HUDEP-2 (cell line): ENCODE results near the gene PARD3.

Experiments
- DNase-seq, 76 experiments: peaks; one replicate each; lab custom pipeline; 2025; ENCODE audit not compliant: unreplicated experiment in 76 of 76; lab: John Stamatoyannopoulos, UW

The PARD3 gene

DNA sequence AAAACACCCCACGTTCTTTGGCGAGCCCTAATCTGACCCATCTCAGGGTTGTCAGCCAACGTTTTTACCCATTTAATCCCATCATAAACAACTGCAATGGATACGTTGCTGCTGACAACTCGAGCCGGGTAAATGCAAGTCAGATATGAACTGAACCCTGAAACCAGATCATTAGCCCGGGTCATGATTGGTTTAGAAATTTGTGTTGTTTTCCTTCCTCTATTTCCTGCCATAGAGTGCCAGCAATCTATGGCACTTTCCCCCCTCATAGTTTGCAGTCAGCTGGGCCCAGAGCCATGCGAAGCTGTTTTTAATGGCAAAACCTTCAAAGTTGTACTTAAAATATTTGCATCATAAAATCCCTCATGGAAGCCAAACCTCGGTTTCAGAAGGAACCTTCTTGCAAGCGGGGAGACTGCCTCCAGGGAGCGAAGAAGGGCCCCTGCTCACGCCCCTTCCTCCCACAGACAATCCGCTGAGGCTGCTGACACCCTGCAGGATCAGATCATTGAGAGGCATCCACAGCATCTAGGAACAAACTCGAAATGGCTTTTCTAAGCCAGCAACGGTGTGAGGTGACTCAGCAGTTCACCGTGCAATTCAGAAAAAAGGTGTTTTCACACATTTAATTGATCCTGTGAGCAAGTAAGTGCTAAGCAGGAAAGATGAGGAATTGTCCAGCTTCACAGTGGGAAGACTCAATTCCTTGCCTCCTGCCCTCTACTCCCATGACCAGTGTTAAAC lies 710.1 kb downstream of the PARD3 start:
- no peak for DNase-seq

GRCh38 chr10:34102893-34103506 lies 712.1 kb downstream of the PARD3 start:
- no peak for DNase-seq

DNA sequence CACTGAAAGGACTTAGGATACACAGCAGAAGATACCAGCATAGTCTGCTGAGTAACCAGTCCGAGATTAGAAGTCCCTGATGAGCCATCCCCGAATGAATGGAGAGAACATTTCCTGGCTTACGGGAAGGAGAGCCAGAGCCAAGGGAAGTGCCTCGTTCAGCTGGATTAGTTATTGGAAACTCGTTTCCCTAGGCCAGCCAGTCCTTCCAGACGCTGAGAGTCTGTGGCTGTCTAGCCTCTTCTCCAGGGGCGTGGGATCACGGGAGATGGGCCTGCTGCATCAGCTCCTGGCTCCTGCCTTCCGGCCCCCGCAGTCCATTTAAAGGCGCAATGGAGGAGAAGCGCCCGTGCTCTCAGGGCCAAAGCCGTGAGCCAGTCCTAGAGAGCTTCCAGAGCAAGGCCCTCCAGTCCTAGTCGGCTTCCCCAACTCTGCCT lies 712.8 kb downstream of the PARD3 start:
- no peak for DNase-seq

DNA sequence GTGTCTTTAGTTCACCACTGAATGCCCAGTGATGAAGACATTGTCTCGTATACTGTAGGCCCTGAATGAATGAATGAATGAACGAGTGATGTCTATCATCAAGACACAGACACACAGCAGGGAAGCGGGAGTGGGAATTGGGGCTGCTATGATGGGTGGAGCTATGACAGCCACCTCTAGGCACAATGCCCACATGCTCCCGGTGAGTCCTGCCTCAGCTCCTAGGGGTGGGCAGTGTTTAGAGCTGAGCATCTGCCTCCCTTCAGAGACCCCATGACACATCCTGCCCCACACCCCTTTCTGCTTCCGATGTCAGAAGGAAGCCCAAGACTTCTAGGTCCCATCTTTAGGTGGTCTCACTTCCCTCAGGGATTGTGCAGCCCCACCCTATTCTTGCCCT lies 714.1 kb downstream of the PARD3 start:
- DNase-seq: no peak

DNA sequence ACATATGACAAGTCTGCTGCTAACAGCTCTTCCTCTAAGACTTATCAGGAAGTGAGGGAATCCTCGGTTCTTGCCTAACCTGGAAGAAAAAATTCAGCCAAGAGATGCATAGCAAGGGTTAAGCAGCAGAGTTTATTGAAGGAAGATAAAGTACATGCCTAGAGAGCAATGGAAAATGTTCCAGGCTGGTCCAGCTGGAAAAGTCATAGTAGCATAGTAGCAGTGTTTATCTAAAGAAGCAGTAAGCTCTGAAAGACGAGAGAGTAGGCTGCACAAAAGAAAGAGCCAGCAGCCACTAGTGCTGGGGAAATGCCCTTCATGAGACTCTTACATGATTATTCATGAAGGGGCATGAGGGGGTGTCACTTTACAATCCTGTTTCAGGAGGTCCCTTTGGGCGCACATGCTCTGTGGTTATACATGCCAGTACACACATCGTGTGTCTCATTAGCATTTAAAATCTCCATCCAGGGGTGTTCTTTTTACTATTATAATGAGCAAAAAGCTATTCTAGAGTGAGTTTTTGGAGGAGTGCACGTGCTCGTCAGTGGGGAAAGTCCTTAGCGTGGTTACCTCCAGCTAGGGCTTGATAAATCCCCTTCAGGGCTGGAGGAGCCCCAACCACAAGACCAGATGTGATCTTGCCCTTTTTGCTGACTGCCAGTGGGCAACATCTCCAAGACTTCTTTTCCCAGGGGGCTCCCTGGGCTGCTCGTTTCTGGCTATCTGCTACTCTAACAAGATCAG lies 716.1 kb downstream of the PARD3 start:
- no peak for DNase-seq

DNA sequence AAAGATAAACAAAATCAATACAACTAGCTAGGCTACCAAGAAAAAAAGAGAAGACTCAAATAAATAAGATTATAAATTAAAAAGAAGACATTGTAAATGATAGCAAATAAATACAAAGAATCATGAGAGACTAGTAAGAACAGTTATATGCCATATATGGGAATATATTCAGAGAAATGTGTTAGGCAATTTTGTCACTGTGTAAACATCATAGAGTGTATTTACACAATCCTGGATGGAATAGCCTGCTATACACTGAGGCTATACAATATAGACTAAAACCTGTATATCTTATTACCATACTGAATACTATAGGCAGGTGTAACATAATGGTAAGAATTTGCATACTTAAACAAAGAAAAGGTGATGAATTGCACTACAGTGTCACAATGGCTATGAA lies 717.4 kb downstream of the PARD3 start:
- DNase-seq: no peak

DNA sequence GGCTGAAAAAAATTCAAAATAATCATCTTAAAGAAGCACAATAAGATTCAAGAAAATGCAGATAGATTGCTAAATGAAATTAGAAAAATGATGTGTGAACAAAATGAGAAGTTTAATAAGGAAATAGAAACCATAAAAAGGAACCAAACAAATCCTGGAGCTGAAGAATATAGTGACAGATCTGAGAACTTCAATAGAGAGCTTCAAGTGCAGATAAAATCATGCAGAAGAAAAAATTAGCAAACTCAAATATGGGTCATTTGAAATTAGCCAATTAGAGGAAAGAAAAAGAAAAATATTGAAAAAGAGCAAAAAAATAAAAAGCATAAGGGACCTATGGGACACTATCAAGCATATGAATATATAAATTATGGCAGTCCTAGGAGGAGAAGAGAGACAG lies 720.1 kb downstream of the PARD3 start:
- no peak for DNase-seq

DNA sequence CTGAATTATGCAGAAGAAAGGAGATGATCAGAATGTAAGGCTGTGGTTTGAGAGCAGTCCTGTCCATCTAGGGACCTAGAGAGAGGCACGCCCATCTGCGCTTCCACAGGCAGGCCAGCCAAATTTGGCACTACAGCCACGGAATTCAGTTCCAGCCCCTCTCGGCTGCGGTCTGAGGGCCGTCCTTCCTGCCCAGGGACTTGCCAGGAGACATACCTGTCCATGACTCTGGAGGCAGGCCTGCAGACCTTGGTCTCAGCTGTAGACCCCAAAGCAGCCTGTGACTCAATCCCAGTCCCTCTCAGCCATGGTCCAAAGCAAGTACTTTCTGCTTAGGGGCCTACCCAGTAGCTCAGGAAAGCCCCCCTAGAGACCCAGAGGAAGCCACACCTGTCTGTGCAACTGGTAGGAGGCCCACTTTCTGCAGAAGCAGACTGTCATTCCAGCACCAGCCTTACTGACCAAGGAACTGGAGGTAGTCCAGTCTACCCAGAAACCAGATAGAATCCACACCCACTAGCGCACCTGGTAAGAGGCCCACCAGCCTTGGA lies 720.9 kb downstream of the PARD3 start:
- no peak for DNase-seq

GRCh38 chr10:34092891-34093290 lies 722.2 kb downstream of the PARD3 start:
- no peak for DNase-seq

DNA sequence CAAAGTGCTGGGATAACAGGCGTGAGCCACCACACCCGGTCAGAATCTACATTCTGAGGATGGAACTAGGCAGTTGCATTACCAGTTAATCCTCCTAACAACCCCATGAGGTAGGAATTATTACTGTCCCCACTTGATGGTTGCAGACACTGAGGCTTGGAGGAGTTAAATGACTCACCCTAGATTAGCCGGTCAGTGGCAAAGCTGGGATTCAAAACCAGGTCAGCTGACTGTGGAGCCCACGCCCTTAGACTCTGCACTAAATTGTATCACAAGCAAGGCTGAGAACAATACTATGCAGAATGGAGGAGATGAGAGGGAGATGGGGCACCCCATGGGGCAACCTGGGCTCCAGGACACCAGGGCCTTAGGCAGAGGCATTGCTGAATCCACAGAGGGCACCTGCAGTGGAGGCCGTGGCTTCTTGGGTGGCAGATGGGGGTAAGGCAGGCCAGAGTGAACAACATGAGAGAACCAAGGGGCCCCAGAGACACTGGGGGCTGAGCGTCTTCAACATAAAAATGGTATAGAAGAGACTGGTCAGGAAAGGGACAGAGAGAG lies 723.4 kb downstream of the PARD3 start:
- peak in 1 of 76 experiments; percentile 26 for DNase-seq

DNA sequence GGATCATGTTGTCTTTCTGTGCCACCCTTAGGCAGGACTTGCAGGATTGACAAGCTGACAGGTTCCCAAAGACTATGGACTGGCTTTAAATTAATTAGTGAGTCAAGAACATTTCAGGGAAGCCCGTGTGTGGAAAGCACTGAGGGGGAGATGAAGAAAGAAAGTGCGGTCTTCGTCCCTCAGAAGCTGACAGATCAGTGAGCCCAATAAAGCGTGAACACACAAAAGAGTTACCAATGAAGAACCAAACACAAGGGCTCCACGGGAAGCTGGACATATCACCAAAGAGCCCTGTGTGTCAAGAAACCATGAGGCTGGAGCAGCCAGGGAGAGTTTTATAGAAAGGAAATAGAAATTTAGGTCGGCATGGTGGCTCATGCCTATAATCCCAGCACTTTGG lies 725.8 kb downstream of the PARD3 start:
- DNase-seq: no peak

DNA sequence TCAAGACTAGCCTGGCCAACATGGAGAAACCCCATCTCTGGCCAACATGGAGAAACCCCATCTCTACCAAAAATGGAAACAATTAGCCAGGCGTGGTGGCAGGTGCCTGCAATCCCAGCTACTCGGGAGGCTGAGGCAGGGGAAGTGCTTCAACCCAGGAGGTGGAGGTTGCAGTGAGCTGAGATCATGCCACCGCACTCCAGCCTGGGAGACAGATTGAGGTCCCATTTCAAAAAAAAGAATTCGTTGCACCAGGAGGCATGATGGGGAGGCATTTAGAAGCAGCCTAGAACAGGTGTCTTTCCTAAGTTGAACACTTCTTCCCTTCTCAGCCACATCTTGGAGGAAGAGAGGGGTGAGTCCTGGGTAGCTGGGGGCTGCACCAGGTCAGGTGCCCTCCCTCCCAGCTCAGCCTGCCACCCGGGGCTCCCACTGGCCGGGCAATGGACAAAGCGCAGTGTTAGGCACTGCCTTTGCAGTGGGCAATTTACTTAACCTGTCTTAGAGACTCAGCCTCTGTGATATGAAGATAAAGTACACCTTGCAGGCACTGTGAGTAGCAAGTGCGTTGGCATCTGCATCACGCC lies 726.8 kb downstream of the PARD3 start:
- no peak for DNase-seq

DNA sequence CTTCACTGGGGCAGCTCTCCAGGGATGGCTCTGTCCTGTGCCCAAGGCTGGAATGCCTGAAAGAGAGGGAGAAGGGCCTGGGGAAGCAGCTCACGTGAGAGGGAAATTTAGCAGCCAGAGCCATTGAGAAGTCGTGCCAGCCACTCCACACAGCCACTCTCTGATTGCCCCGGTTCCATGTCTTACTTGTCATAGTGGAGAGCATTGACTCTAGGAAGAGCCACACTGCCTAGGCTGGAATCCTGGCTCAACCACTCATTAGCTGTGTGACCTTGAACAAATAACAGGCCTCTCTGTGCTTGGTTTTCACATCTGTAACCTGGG lies 728.0 kb downstream of the PARD3 start:
- no peak for DNase-seq

DNA sequence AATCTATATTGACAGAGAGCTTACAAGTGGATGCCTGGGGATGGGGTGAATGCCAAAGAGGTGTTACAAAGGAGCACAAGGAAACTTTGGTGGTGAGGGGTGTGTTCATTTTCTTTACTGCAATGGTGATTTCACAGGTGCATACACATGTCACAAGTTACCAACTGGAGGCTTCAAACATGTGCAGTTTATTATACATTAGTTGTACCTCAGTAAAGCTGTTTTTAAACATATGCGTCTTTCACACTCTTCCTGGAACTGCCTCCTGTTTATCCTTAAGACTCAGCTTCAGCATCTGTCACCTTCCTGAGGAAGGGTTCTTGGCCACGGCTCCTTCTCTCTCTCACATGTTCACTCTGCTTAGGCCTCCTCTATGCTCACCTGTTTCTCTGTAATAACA lies 731.5 kb downstream of the PARD3 start:
- DNase-seq: no peak

GRCh38 chr10:34081948-34082347 lies 733.1 kb downstream of the PARD3 start:
- DNase-seq: no peak

DNA sequence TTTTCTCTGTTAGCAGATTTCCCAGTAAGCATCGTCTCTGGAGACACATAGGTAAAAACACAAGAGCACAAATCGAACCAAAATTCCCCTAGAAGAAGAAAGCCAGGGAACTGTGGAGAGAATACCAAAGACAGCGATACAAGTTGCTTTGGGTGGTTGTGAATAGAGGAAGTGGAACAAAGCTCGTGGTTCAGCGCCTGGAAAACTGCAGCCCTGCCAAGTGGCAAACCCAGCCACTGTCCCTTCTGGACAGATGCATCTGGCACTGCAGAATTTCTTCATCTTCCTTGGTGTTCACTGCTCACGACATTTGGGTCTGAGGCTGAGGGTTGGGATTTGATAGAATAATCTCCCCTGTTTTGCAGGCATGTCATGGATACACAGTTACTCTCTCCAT lies 733.8 kb downstream of the PARD3 start:
- DNase-seq: no peak

GRCh38 chr10:34080485-34081346 lies 734.4 kb downstream of the PARD3 start:
- no peak for DNase-seq

DNA sequence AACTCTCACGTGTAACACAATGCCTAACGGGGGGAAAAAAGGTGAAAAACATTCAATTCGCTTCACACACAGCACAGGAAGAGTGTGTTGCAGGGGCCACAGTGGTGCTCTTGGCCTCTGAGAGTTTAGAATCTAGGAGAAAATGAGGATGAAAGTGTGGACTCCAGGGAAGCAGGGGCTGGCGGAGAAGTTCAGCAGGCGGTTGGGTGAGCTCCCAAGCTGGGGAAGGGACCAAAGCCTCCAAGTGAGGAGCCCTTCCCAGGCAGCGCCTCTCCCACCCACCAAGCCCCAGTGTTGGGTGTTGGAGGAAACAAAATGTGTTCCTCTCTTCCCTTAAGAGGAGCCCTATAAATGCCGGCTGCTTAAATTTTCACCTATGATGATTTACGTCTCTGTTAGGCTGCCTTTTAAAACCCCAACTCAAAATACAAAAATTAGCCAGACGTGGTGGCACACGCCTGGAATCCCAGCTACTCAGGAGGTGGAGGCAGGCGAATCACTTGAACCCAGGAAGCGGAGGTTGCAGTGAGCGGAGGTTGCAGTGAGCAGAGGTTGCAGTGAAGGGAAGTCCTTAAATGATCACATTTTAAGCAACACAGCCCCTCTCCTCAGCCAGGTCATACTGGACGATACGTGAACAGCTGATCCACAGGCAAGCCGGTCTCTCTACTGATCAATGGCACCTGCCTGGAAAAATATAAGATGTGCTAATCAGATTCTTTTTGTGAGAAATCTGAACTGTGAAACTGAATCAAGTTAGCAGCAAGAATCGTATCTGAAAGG lies 735.2 kb downstream of the PARD3 start:
- no peak for DNase-seq

- no peak for DNase-seq
Measured at GRCh38 chr10:34078745-34079470, 736.2 kb downstream of the PARD3 start.
